Breast epithelium (tissue), 4 donors: ENCODE data around the gene PLA2G5. TPM values are rescaled to one million over a fixed set of nuclear protein-coding genes. Genes with fewer than 3 reads are reported as not detected.
A peak's percentile ranks its signal among the peaks of the same experiment; 100 is the strongest.
"Not testable (repeated sequence)": the region's sequence is repeated elsewhere in the genome, so short reads cannot be mapped to it uniquely, and the experiment has no call there.

ENCODE experiments used
- DNase-seq, 2 donors: peaks; one replicate each; pipeline ENCODE4 v3.0.0-alpha.2; 2019; ENCODE audit warnings: low spot score in 2 of 2
- H3K27ac ChIP-seq, 2 donors: fragments of 200-600 bp; sonication (generic) in 1 of 2; one replicate each; pipeline ENCODE4 v1.5.1; 2016 to 2019; ENCODE audit warnings: mild to moderate bottlenecking in 1 of 2
- H3K27me3 ChIP-seq, 2 donors: fragments of 200-600 bp; sonication (generic) in 1 of 2; one replicate each; pipeline versions ENCODE4 v1.5.1 to v1.6.0; 2017 to 2019; ENCODE audit warnings: control low read depth in 1 of 2, mild to moderate bottlenecking in 1 of 2
- H3K36me3 ChIP-seq: fragments of 200-600 bp; one replicate; pipeline ENCODE4 v1.5.1; 2019
- H3K4me1 ChIP-seq, 2 donors: fragments of 200-600 bp; sonication (generic); one replicate each; pipeline ENCODE4 v1.5.1; 2016 to 2019; ENCODE audit warnings: control low read depth in 1 of 2
- H3K4me3 ChIP-seq, 3 donors: fragments of 200-600 bp; sonication (generic); 1 replicate in 2 of 3; 2 replicates in 1 of 3; pipeline ENCODE4 v1.5.1; 2016 to 2019; ENCODE audit warnings: mild to moderate bottlenecking in 3 of 3, moderate library complexity in 2 of 3
- H3K9me3 ChIP-seq, 2 donors: fragments of 200-600 bp; sonication (generic) in 1 of 2; one replicate each; pipeline ENCODE4 v1.5.1; 2016 to 2019; ENCODE audit warnings: control low read depth in 1 of 2
- POLR2A ChIP-seq: fragments of 450-650 bp; IDR thresholded peaks from one replicate; pipeline ENCODE4 v1.6.1; 2016; ENCODE audit warnings: antibody characterized with exemption, mild to moderate bottlenecking, moderate library complexity
- POLR2AphosphoS5 ChIP-seq, 3 donors: sonication (generic); formaldehyde crosslinking; IDR thresholded peaks; one replicate each; pipeline ENCODE4 v1.6.1; 2017; ENCODE audit warnings: antibody characterized with exemption in 3 of 3
- intact Hi-C: fragments of 100-400 bp; cut with DNase I; formaldehyde crosslinking; loops from one replicate; pipeline ENCODE4 v1.15.1; 2023; ENCODE audit warnings: low total_unique reads
- total RNA-seq, 3 donors: library from RNA; depleted of rRNA; stranded (reverse); fragments of >200 nt; gene quantifications; one replicate each; pipeline ENCODE4 v1.1.0, GENCODE V29; 2016
- TF ChIP-seq, protein P1 (sequence below), 3 donors: fragments of 450-650 bp; IDR thresholded peaks; one replicate each; pipeline ENCODE4 v1.5.1; 2016 to 2017; ENCODE audit warnings: antibody characterized with exemption in 3 of 3, mild to moderate bottlenecking in 3 of 3, moderate library complexity in 3 of 3

PLA2G5 gene
- total RNA-seq, 3 donors from 2014 or later = 0.88 to 9.4 (median 1.3) TPM

GRCh38 chr1:20126041-20126805 lies 56.2 kb downstream of the PLA2G5 start:
- H3K9me3 ChIP-seq = peaks cover 0 to 4% of the 10 kb centered on the region in 2 donors
- intact Hi-C loops = no loop called here
- peaks cover 0 to 4% of the 10 kb centered on the region in 2 donors for H3K4me1 ChIP-seq
- no peak overlapping the region for H3K27ac ChIP-seq
- no peaks in the 10 kb centered on the region for H3K36me3 ChIP-seq
- H3K27me3 ChIP-seq = no peaks in the 10 kb centered on the region
- no peak overlapping the region for H3K4me3 ChIP-seq
- TF ChIP-seq POLR2AphosphoS5 (IDR thresholded peaks at IDR 0.05) = no peak
- TF ChIP-seq, protein P1, sequence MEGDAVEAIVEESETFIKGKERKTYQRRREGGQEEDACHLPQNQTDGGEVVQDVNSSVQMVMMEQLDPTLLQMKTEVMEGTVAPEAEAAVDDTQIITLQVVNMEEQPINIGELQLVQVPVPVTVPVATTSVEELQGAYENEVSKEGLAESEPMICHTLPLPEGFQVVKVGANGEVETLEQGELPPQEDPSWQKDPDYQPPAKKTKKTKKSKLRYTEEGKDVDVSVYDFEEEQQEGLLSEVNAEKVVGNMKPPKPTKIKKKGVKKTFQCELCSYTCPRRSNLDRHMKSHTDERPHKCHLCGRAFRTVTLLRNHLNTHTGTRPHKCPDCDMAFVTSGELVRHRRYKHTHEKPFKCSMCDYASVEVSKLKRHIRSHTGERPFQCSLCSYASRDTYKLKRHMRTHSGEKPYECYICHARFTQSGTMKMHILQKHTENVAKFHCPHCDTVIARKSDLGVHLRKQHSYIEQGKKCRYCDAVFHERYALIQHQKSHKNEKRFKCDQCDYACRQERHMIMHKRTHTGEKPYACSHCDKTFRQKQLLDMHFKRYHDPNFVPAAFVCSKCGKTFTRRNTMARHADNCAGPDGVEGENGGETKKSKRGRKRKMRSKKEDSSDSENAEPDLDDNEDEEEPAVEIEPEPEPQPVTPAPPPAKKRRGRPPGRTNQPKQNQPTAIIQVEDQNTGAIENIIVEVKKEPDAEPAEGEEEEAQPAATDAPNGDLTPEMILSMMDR (IDR thresholded peaks at IDR 0.05) = no peak
- no peak for TF ChIP-seq POLR2A
- peak in 1 of 2 donors; percentile 43 for DNase-seq

DNA sequence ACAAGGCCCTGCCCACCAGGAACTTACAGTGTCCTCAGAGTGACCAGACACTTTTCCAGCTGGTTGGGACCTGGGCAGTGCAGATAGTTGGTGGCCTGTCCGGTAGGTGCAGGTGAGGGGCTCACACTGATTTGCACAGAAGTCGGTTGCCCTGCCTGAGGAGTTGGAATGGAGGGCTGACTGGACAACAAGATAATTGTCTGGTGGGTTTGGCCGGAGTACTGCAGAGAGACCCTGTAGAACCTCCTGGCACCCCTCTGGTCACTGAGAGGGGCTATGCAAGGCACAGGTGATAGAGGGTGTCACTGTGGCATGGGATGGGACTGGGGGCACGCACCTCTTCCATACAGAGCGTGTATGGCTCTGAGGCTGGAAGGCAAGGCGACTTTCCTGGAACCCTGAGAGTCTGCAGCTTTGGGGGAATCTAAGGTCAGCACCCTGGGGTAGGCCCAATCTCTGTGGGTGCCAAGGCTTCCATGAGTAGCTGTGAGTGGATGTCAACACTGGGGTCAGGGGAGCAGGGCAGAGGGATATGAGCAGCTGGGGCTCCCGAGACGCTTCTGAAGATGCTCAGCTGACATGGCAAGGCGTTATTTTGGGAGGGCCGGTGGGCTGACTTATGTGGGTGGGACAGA lies 56.9 kb downstream of the PLA2G5 start:
- H3K27ac ChIP-seq = no peak overlapping the region
- H3K4me1 ChIP-seq = peaks cover 0 to 4% of the 10 kb centered on the region in 2 donors
- no peaks in the 10 kb centered on the region for H3K27me3 ChIP-seq
- intact Hi-C loops = no loop called here
- TF ChIP-seq POLR2AphosphoS5 (IDR thresholded peaks at IDR 0.05) (no peak), POLR2A (no peak)
- TF ChIP-seq, protein P1 (IDR thresholded peaks at IDR 0.05) = no peak
- H3K4me3 ChIP-seq = no peak overlapping the region
- no peaks in the 10 kb centered on the region for H3K36me3 ChIP-seq
- DNase-seq = peak in 1 of 2 donors; percentile 38
- peaks cover 0 to 4% of the 10 kb centered on the region in 2 donors for H3K9me3 ChIP-seq

- intact Hi-C loops, H3K27me3 ChIP-seq, H3K4me3 ChIP-seq, H3K27ac ChIP-seq, H3K4me1 ChIP-seq, H3K9me3 ChIP-seq, H3K36me3 ChIP-seq, DNase-seq: not testable (repeated sequence)
Measured at GRCh38 chr1:20130518-20130917, 60.5 kb downstream of the PLA2G5 start.

DNA sequence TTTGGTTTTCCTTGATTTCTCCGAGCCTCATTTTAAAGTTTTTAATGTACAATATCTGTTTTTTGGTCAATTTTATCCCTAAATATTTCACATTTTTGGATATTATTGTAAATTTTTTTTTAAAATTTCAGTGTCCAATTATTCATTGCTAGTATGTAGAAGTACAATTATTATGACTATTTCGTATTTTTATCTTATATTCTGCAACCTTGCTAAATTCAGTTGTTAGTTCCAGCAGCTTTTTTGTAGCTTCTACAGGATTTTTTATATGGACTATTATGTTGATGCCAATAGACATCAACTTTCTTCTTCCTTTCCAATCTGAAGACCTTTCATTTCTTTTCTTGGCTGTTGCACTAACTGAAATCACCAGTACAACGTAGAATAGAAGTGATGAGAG lies 65.0 kb downstream of the PLA2G5 start:
- Histone ChIP-seq H3K36me3 (no peaks in the 10 kb centered on the region), H3K4me3 (no peak overlapping the region), H3K27ac (no peak overlapping the region), H3K27me3 (no peaks in the 10 kb centered on the region), H3K4me1 (no peaks in the 10 kb centered on the region), H3K9me3 (peaks cover 0 to 4% of the 10 kb centered on the region in 2 donors)
- no peak for DNase-seq
- intact Hi-C loops = no loop called here
- TF ChIP-seq POLR2A = no peak
- TF ChIP-seq POLR2AphosphoS5 (IDR thresholded peaks at IDR 0.05) = no peak
- TF ChIP-seq, protein P1 (IDR thresholded peaks at IDR 0.05) = no peak

DNA sequence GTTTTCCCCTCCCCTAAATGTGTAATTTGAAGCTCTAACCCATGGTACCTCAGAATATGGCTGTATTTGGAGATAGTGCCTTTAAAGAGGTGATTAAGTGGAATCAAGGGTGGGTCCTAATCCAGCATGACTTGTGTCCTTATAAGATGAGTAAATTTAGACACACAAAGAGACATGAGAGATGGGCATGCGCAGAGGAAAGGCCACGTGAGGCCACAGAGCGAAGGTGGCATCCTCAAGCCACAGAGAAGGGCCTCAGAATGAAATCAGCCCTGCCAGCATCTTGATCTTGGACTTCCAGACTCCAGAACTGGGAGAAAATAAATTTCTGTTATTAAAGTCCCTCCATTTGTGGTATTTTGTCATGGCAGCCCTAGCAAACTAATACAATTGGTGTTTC lies 66.3 kb downstream of the PLA2G5 start:
- no peak for DNase-seq
- Histone ChIP-seq H3K9me3 (no peaks in the 10 kb centered on the region), H3K4me3 (no peak overlapping the region), H3K27me3 (no peaks in the 10 kb centered on the region), H3K4me1 (no peaks in the 10 kb centered on the region), H3K36me3 (no peaks in the 10 kb centered on the region), H3K27ac (no peak overlapping the region)
- TF ChIP-seq, protein P1 (IDR thresholded peaks at IDR 0.05) = no peak
- TF ChIP-seq POLR2AphosphoS5 (IDR thresholded peaks at IDR 0.05) (no peak), POLR2A (no peak)
- intact Hi-C loops = no loop called here
